T-helper 1 cell treated with Interleukin-12 subunit alpha and Interleukin-12 subunit beta and Interleukin-4 antibody, amounts not matched to agents 30 μg/mL and 1 μg/mL, for 36 hours (primary cell): ENCODE results near the gene PRKAG2.
"Not testable (repeated sequence)": the region's sequence is repeated elsewhere in the genome, so short reads cannot be mapped to it uniquely, and the experiment has no call there.

ENCODE experiments used
- H3K27ac Mint-ChIP-seq: one replicate; pipeline ENCODE4 v1.8.0; 2021; ENCODE audit warnings: mild to moderate bottlenecking, mixed read lengths
- H3K27me3 Mint-ChIP-seq: one replicate; pipeline ENCODE4 v1.8.0; 2021; ENCODE audit warnings: low read depth, mixed read lengths
- H3K36me3 Mint-ChIP-seq: one replicate; pipeline ENCODE4 v1.8.0; 2021; ENCODE audit warnings: low read depth, mixed read lengths
- H3K4me1 Mint-ChIP-seq: one replicate; pipeline ENCODE4 v1.8.0; 2021; ENCODE audit warnings: low read depth, mixed read lengths
- H3K4me3 Mint-ChIP-seq: one replicate; pipeline ENCODE4 v1.8.0; 2021; ENCODE audit warnings: mild to moderate bottlenecking, moderate library complexity, mixed read lengths
- H3K9me3 Mint-ChIP-seq: one replicate; pipeline ENCODE4 v1.8.0; 2021; ENCODE audit warnings: mixed read lengths

PRKAG2 gene

DNA sequence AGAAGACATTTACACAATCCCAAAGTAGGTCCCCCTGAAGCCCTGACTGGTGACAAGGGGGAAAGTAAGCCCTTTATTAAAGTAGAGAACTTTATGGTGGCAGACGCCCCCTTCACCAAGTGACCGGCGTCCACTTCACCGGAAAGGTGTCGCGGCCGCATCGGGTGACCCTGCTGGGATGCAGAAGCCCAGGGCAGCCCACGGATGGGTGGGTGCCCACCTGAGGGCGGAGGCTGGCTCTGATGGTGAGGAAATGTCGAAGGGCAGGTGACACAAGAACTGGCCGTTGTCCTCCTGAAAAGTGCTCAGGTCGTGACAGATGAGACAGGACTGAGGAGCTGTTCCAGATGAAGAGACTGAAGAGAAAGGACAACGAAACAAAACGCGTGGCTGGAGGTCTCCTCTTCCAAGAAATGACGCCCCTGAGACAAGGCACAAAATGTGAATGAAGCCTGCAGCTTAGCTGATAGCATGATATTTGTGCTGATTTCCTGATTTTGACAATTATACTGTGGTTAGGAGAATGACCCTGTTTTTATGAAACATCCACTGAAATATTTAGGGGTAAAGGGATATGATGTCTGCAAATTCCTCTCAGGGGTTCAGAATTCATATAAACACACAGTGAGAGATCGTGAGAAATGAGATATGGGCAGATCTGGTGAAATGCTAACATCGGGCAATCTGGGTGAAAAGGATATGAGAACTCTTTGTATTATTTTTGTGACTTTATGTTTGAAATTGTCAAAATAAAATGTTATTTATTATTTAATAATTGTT is 123.9 kb downstream of the PRKAG2 start:
- Mint-ChIP-seq H3K36me3 (no peaks in the 10 kb centered on the region), H3K4me1 (peaks cover 6% of the 10 kb centered on the region), H3K27ac (no peak overlapping the region), H3K27me3 (no peaks in the 10 kb centered on the region), H3K4me3 (no peak overlapping the region), H3K9me3 (no peaks in the 10 kb centered on the region)

DNA sequence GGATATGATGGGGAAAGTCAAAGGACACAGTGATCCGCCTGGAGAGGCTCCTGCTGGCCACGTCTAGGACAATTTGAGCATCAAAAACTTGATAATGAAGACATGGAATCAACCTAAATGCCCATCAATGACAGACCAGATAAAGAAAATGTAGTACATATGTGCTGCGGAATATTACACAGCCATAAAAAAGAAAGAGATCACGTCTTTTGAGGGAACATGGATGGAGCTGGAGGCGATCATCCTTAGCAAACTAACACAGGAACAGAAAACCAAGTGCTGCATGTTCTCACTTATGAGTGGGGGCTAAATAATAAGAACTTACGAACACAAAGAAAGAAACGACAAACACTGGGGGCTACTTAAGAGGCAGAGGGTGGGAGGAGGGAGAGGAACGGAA is 124.9 kb downstream of the PRKAG2 start:
- no peaks in the 10 kb centered on the region for H3K27me3 Mint-ChIP-seq
- no peaks in the 10 kb centered on the region for H3K36me3 Mint-ChIP-seq
- H3K9me3 Mint-ChIP-seq = no peaks in the 10 kb centered on the region
- H3K4me3 Mint-ChIP-seq = no peak overlapping the region
- H3K27ac Mint-ChIP-seq = no peak overlapping the region
- peaks cover 6% of the 10 kb centered on the region for H3K4me1 Mint-ChIP-seq

DNA sequence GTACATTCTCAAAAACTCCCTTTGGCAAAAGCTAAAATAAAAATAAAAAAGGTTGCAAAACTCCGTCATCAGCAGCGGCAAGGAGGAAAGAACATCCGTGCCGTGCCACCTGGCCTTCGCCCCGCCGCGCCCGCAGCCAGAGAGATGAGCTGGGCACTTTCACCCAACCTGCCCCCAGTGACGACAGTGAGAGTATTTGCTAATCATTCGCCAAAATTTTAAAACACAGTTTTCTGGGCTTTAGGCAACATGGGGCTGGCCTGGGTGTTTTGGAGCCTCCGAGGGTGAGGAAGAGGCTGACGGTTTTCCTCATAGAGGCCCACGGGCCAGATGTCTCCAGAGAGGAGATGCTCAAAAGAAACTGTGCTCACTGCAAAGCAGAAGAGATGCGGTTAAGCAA is 128.2 kb downstream of the PRKAG2 start:
- peaks cover 2% of the 10 kb centered on the region for H3K4me1 Mint-ChIP-seq
- no peaks in the 10 kb centered on the region for H3K36me3 Mint-ChIP-seq
- H3K4me3 Mint-ChIP-seq = no peak overlapping the region
- no peaks in the 10 kb centered on the region for H3K9me3 Mint-ChIP-seq
- H3K27me3 Mint-ChIP-seq = no peaks in the 10 kb centered on the region
- no peak overlapping the region for H3K27ac Mint-ChIP-seq

DNA sequence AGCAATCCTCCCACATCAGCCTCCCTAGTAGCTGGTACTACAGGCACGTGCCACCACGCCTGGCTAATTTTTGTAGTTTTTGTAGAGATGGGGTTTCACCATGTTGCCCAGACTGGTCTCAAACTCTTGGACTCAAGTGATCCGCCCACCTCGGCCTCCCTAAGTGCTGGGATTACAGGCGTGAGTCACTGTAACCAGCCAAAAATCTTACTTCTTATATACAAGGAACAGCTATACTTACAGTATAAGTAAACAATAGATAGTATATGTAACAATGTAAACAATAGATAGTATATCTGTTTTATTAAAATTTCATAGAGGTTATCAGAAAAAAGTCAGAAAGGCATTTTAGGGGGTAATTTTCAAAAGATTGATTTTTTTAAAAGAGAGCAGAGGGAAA is 128.9 kb downstream of the PRKAG2 start:
- not testable (repeated sequence) for H3K9me3 Mint-ChIP-seq, H3K27me3 Mint-ChIP-seq

DNA sequence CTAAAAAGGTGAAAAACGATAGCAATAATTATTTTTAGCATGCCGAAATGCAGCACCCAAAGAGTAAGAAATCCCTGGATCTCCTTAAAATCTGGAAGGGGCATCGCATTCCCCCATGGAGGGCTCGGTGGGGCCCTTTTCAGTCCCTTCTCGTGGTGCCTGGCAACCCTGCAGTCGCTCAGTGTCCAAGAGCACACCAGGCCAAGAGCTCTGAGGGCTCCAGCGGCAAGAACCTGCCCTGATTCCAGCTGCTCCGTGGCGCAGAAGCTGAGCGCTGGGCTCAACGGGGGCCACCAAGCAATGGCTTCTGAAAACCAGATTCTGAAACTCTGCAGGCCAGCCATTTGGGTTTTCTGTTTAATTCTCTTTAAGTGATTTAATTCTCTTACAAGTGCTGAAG is 131.2 kb downstream of the PRKAG2 start:
- H3K4me3 Mint-ChIP-seq = no peak overlapping the region
- peaks cover 7% of the 10 kb centered on the region for H3K4me1 Mint-ChIP-seq
- H3K27ac Mint-ChIP-seq = no peak overlapping the region

More for the DNA sequence above, 128.9 kb downstream of the PRKAG2 start:
- not testable (repeated sequence) for H3K4me1 Mint-ChIP-seq, H3K36me3 Mint-ChIP-seq, H3K4me3 Mint-ChIP-seq, H3K27ac Mint-ChIP-seq

DNA sequence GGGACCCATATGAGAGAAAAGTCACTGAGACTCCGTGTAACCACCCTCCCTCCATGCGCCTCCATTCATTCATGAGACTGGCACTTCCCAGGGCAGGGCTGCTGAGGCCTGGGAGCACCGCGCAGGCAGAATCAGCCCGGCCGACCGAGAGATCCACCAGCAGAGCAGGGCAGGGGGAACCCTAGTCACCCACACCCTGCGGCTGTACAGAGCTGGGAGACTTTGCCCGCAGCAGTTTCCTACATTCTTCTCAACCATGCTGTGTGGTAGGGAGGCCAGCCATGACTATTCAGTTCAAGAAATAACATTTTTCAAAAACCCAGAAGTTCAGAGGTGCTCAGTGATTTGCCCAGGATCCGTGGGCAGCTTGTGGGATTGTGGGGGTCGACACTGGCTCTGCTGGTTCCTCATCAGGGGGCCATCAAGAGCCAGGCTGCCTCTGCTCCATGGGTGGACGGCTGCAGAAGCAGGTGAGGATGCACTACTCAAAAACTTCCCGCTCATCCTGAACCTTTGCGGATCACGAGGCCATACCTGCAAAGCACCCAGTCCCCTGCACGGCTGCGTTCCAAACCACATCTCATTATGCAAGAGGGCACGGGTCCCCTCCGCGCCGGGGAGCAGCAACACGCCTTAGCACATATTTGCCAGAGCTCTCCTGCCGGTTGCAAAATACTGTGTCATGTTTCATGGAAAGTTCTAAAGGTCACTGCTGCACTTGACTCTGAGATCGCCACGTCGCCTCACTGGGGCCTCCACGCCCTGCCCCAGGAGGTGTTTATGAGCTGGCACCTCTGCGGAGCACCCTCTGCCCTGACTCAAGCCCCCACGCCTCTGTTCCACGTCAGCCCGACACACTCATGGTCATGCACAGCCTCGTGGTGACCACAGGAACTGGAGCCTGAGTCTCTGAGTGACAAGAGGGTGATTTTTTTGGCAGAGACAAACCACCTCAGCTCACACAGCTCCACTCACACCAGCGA is 132.0 kb downstream of the PRKAG2 start:
- Mint-ChIP-seq H3K27ac (peak overlapping the region; percentile 38), H3K4me3 (no peak overlapping the region), H3K36me3 (no peaks in the 10 kb centered on the region), H3K27me3 (peaks cover 3% of the 10 kb centered on the region), H3K4me1 (peaks cover 7% of the 10 kb centered on the region), H3K9me3 (peaks cover 3% of the 10 kb centered on the region)

More for the DNA sequence above, 131.2 kb downstream of the PRKAG2 start:
- H3K36me3 Mint-ChIP-seq = no peaks in the 10 kb centered on the region
- no peaks in the 10 kb centered on the region for H3K9me3 Mint-ChIP-seq
- H3K27me3 Mint-ChIP-seq = no peaks in the 10 kb centered on the region

DNA sequence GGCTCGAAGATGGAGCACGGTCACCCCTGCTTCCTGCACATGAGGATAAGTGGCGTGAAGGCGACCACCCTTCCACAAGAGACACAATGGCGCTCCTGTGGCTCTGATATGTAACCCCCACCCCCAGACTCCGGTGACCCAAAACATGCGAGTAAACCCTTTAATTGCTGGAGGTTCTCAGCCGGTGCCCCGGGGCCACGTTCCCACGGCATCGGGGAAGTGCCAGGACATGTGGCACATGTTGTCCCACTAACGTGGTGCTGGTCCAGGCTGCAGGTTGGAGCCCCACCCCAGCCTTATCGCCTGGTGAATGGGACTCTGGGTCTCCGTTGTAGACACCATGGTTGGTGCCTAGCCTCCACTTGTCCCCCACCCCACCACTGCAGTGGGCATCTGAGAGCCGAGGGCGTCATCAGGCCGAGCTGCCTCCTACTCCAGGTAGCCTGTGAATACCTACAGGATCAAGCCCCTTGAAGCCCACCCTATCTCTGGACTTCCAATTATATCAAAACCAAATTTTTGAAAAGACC is 132.8 kb downstream of the PRKAG2 start:
- Mint-ChIP-seq H3K27me3 (peaks cover 3% of the 10 kb centered on the region), H3K36me3 (no peaks in the 10 kb centered on the region), H3K9me3 (peaks cover 3% of the 10 kb centered on the region), H3K4me1 (peaks cover 7% of the 10 kb centered on the region), H3K4me3 (no peak overlapping the region), H3K27ac (no peak overlapping the region)

DNA sequence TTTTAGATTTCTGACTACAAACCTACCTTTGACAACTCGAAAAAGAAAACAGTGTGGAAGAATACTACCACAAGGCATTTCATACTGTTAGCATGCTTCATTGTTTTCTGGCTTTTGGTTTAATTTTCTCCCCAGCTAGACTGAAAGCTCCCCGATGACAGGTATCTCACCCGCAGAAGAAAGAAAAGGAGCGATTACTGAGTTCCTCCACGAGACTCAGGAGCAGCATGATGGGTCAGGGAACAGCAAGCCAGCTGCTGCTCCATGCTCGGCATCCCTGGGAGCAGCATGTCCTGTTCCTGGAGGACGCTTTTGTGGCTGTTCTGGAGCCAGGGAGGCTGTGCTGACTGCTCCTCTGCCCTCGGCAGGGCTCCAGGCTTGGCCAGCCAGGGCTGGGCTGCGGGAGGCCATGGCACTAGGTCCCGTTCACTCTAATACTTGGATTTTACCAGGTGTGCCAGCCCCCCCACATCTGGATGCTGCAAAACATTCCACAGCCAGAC is 133.4 kb downstream of the PRKAG2 start:
- Mint-ChIP-seq H3K27ac (no peak overlapping the region), H3K4me1 (peaks cover 7% of the 10 kb centered on the region)

DNA sequence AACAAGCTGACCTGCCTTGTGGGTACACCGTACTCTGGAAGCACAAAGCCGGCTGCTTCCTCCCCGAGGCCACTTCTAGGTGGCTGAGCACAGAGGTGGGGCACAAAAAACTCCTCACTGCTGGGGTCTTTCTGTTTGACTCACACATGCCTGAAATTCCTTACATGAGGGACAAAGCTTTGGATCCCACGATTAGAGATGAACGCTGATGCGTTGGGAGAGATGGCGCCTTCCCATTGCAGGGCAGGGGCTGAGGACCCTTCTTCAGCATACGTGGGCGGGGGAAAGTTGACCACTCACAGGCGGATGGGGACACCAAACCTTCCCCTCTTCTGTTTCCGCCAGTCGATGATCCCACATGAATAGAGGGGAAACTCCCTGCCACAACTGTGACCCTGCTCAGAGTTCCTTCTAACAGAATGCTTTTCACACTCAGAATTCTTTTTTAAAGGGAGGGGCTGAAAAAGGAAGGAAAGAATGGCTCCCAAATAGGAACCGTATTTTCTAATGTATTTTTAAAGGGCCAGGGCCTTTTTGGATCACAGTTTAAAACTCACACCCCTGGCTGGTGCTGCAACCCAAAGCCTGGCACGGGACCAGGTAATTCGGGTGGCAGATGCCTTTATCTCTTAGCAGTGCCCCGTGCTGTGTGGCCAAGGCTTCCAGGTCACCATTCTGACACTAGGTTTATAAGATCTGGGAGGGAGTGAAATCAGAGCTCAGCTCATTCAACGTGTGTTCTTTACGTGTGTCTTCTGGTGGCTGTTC is 134.0 kb downstream of the PRKAG2 start:
- H3K4me3 Mint-ChIP-seq = no peak overlapping the region

More for the DNA sequence above, 133.4 kb downstream of the PRKAG2 start:
- H3K4me3 Mint-ChIP-seq = no peak overlapping the region
- peaks cover 3% of the 10 kb centered on the region for H3K27me3 Mint-ChIP-seq
- H3K9me3 Mint-ChIP-seq = peaks cover 3% of the 10 kb centered on the region
- no peaks in the 10 kb centered on the region for H3K36me3 Mint-ChIP-seq

DNA sequence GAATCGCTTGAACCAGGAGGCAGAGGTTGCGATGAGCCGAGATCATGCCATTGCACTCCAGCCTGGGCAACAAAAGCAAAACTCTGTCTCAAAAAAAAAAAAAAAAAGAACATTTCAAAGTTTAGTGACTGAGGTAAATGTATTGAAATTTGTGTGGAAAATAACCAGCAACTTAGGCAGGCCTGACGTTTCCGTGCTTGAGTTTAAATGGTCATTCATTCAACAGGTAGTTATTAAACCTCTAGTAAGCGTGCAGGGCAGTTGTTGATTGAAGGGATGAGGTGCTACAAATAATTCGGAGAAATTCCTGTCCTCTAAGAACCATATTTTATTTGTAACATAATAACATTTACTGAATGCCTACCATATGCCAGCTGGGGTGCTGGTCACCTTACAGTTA is 135.3 kb downstream of the PRKAG2 start:
- Mint-ChIP-seq H3K9me3 (peaks cover 3% of the 10 kb centered on the region), H3K27me3 (peaks cover 3% of the 10 kb centered on the region), H3K4me1 (peaks cover 4% of the 10 kb centered on the region), H3K27ac (no peak overlapping the region), H3K4me3 (no peak overlapping the region), H3K36me3 (no peaks in the 10 kb centered on the region)

More for the DNA sequence above, 134.0 kb downstream of the PRKAG2 start:
- peaks cover 3% of the 10 kb centered on the region for H3K9me3 Mint-ChIP-seq
- peaks cover 7% of the 10 kb centered on the region for H3K4me1 Mint-ChIP-seq
- H3K36me3 Mint-ChIP-seq = no peaks in the 10 kb centered on the region
- no peak overlapping the region for H3K27ac Mint-ChIP-seq
- peaks cover 3% of the 10 kb centered on the region for H3K27me3 Mint-ChIP-seq

DNA sequence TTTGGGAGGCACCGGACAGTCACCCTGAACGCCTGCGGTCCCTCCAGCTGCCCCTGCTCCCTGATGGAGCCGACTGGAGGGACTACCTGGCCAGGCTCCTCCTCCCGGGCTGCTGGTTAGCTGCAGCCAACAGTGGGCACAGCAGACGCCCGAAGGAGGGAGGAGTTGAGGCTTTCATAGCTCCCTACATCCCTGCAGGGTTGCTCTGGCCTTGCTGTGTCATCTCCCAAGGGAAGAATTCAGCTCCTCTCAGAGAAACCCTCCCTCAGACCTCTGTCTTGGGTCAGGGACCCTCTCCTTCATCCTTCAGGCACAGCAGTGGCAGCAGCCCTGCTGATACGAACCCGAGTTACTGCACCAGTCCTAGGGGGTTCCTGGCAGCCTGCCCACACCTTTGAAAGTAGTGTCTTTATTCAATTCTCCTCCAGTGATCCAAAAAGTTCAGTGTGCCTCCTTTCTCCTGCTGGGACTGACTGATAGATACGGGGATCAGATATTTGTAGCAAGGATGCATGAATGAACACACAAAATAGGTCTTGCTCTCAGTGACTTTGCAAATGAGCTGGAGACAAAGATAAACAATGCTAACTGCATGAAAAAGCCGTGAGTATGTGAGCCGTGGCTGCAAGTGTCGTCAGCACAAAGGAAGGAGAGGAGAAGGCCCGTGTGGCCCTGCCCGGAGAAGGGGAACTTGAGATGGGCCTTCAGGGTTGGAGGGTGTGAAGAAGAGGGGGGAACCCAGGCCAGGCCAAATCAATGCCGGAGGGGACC is 136.6 kb downstream of the PRKAG2 start:
- H3K27me3 Mint-ChIP-seq = peaks cover 3% of the 10 kb centered on the region
- peaks cover 3% of the 10 kb centered on the region for H3K9me3 Mint-ChIP-seq
- no peak overlapping the region for H3K4me3 Mint-ChIP-seq
- peaks cover 4% of the 10 kb centered on the region for H3K4me1 Mint-ChIP-seq
- no peak overlapping the region for H3K27ac Mint-ChIP-seq
- H3K36me3 Mint-ChIP-seq = no peaks in the 10 kb centered on the region

DNA sequence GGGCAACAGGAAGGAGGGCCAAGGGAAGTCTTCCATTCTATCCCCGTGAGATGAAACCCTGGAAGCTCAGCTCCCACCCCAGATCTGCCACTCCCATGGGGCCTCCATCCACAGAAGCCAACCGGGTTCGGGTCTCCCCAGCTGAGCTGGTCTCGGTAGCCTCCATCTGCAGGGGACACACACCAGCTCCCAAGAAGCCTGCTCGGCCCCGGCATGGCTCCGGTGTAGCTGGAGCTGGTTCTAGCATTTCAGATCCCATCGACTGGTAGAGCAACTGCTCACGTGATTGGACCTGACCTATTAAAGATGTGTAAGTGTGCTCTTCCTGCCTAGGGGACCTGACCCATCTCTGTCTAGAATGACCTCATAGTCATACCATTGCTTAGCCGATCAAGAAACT is 138.0 kb downstream of the PRKAG2 start:
- peaks cover 3% of the 10 kb centered on the region for H3K27me3 Mint-ChIP-seq
- H3K4me1 Mint-ChIP-seq = peaks cover 4% of the 10 kb centered on the region
- H3K27ac Mint-ChIP-seq = no peak overlapping the region
- no peak overlapping the region for H3K4me3 Mint-ChIP-seq
- no peaks in the 10 kb centered on the region for H3K36me3 Mint-ChIP-seq
- H3K9me3 Mint-ChIP-seq = peaks cover 3% of the 10 kb centered on the region

DNA sequence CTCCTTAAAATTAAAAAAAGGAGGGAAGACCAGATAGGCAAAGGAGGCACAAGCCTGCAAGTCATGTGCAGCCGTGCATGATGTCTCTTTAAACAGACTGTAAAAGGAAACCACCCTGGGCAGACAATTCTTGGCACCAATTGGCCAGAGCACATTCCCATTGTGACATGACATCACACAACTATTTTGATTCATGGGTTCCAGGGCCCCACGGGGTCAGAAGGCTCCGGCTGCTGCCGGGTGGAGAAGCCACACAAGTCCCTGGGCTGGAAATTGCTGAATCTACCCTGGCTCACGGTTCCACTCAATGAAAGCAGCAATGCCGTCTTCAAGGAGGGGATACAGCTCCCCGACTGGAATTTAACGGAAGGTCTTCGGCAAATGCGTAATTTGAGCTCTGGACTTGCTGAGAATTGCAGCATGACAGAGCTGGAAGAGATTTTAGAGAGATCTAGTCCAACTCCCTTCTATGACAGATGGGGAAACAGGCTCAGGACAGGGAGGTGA is 140.5 kb downstream of the PRKAG2 start:
- no peaks in the 10 kb centered on the region for H3K36me3 Mint-ChIP-seq
- H3K27me3 Mint-ChIP-seq = peaks cover 3% of the 10 kb centered on the region
- H3K4me1 Mint-ChIP-seq = no peaks in the 10 kb centered on the region
- H3K9me3 Mint-ChIP-seq = peaks cover 3% of the 10 kb centered on the region
- no peak overlapping the region for H3K4me3 Mint-ChIP-seq
- H3K27ac Mint-ChIP-seq = no peak overlapping the region
